Stimulated activated CD8-positive, alpha-beta memory T cell treated with anti-CD3 and anti-CD28 coated beads, Interleukin-15, amount 100 ng/mL, for 1 hour (primary cell): ENCODE measurements around the gene MOXD1.

Source experiments
- DNase-seq: peaks from one replicate; pipeline ENCODE4 v3.0.0-alpha.2; 2020; ENCODE audit warnings: low read depth

The MOXD1 gene

DNA sequence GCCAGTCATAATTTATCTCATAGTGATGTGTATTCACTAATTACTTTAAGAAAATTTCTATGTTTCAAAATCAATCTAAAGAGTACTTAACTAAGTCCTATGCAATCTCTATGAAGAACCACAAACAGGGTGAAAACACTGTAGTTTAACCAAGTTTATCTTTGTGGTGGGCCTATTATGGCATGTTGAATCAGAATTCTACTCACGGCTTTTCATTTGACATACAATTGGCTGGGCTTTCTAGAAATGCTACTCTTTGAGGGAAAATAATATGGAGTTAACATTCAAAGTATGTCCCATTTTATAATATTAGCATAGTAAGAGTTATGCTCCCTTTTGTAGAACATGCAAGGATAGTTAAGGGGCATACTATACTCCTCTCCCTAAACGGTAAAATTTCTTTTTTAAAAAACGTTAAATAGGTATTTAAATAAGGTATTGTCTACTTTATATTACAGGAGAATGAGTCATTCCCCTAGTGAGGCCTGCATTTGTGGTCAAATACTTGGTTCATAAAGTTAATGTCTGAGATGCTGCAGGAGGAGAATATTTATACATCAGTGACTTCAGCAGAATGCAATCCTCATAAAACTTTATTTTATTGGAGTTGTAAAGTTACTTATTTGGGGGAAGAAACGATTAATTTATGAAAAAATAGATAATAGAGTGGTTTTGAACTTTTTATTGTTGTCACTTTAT is 1.8 kb downstream of the MOXD1 start:
- no peak for DNase-seq

DNA sequence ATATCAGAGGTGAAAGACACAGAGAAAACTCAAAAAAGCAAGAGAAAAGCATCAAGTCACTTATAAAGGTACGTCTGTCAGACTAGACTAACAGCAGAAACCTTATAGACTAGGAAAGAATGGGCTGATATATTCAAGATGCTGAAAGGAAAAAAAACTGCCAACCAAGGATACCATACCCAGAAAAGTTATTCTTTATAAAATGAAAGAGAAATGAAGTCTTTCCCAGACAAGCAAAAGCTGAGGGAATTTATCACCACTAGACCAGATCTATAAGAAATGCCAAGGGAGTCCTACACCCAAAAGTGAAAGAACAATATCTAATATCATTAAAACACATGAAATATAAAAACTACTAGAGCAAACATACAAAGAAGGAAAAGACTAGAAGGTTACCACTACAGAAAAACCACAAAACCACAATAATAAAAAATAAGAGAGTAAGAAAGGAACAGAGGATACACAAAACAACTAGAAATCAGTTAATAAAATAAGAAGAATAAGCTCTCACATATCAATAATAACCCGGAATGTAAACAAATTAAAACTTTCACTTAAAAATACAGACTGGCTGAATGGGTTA is 6.2 kb downstream of the MOXD1 start:
- DNase-seq = no peak

DNA sequence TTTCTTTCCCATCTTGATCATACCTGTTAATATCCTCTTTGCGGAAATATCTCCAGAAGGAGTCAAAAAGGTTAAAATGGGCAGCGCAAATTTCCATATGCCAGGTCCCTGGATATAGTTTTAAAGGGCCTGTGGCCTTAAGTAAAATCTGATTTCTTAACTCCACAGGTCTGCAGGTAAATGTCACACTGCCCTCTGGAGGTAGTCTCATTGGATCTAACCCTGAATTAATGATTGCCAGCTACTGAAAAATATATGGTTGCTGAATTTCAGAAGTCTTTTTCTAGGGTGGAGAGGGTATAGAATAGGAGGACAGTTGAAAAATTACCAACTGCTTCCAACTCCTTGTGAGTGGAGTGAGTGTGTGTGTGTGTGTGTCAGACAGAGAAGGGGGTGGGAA is 8.5 kb downstream of the MOXD1 start:
- DNase-seq = no peak

DNA sequence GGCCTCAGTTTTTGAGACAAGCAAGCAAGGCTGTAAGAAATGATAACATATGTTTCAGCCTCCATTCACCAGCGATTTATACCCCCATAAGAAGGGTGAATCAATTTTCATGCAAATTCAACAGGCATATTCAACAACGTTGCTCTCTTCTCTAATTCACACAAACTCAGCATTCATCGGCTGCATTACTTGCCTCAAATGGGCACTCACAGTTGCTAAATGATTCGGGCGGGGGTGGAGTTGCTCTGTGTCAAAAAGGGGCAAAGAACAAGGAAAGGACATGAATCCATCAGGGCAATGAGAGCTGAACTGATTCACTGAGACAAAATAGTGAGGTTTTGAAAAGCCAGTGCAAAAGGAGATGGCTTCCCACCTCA is 9.0 kb downstream of the MOXD1 start:
- DNase-seq = no peak

DNA sequence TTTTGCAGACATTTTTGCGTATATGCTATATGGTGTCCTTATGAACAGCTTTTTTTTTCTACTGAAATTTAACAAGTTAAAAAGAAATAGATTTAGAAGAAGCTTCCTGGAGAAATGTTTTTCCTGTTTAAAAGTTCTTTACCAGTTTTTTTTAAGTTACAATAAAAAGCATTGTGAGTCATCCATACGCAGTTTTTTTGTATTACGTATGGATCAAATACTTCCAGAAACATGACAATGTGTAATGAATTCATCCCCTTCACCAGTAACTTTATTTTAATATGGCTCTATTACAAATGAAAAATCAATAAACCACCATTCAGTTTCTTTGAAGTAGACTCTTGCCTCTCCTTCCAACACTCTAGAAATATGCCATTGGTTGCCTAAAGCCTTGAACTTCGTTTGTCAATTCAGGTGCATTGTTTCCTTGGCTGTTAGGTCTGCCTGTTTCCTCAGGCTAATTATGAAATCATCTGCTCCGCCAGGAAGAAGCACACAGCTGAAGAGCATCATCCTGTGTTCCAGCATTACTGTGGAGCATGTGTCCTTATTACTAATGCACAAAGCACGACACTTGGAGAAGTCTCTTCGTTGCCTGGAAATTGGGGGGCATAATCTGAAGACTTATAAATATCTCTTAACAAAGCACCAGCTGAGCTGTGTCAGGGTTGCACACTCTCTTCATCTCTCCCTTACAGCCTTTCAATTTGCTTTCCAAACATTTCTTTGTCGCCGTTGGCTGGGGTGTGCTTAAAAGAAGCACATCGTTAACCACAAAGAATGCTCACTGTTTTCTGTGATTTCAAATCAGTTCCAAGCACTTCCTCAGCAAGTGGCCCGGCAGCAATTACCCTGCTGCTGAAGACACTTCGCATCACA is 9.6 kb downstream of the MOXD1 start:
- DNase-seq = no peak

DNA sequence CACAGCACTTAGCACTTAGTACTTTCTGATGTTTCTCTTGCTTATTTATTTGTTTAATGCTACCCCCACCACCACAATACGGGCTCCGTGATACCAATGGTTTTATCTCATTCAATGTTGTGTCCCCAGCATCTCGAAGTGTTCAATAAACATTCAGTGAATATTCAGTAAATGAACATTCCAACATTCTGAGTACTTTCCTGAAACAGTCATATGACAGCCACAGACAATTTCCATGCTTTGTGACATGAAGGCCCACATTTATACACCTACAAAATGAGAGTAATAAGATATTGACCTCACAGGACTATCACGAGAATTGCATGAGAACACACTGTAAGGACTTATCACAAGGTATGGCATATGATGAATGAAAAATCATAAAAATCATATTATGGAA is 10.8 kb downstream of the MOXD1 start:
- no peak for DNase-seq

DNA sequence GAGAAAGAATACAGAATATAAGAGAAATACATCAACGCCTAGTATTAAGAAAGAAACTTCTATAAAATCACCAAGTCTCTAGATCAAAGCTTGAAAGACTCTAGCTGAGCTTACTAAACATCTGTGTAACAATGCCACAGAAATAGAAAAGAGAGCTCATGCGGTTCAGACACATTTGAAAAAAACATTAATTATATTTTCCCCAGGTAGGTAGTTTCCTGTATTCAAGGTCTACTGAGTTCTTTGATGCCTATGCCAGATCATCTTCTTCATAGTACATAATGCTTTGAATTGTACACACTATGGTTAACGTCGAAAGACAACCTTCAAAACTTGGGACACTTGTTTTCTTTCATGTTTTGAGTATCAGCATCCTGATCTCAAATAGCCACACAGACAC is 11.3 kb downstream of the MOXD1 start:
- no peak for DNase-seq

DNA sequence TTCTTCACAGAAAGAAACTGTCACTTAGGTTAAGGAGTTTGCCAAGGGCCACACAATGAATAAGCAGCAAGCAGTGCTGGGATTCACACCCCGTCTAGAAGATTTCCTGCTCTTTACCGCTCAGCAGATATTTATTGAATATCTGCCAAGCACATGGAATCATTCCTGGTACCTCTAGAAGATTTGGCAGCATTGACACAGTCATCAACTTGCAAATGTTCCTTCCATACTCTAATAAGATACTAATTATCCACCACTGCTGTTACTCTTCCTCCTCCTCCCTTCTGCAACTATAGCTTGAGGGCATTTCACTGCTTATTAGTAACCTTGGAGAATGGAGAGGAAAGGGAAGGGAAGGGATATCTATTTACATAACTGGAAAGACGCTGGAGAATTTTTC is 13.0 kb downstream of the MOXD1 start:
- DNase-seq = no peak

DNA sequence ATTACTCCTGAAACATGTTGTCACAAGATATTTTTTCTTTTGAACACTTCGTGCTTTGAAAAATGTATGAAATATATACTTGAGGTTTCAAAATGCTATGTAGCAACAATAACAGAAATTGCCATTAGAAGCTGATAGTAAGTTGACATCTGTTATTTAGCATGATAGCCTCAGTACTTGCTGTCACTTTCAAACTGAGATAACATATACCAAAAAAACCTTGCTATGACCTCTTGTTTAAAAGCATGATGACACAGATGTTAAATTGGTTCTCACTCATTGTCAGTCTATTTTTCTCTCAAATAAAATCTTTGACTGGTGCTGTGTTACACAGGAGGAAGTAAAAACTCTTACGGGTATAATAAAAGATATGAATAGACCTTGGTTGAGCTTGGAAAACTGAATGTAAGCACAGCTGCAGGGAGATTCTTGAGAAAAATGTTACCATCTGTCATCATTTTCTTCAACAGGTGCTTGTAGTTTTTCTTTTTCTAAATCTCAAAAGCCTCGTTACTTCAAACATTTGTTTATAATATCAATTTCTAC is 18.6 kb downstream of the MOXD1 start:
- no peak for DNase-seq

DNA sequence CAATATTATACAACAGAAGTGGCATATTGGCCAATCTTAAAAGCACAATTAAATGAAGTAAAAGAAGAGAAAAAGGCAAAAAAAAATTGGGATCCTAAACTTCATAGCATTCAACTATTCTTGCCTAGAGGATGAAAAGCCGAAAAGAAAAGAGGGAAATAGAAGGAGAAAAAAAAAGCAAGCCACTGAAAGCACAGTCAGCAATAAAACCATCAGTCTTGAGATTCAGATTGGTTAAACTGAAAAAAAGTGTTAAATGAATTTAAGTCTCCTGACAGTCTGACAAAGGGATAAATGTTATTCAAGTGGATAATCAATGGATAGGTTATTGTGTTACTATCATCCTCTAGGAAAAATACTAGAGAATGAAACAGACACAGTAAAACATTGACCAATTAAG is 19.9 kb downstream of the MOXD1 start:
- DNase-seq = no peak

DNA sequence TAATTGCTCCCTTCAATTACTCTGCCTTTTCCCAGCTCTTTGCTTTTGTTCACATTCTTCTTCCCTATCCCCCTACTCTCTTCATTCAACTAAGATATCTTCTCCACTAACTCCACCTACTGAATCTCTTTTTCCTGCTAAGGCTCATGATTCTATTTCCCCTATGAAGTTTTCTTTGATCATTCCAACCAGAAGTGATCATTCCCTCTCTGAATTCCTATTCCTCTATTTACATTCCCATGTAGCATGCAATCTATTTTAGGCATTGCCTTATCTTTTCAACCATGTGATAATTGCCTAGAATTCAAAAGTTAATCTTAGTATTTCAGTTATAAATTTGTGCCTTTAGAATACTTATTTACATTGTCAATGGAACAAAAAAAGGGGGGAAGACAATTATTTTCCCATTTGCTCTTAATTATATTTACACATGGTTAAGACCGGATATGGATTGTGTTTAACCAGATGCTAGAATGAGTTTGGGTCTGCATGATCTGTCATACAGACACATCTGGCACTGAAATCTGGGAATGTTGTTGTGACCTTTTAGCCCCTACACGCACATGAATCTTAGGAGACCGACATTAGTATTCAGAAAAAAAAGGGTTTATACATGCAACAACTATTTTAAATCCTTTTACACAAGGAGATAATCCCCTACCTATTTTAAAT is 20.8 kb downstream of the MOXD1 start:
- DNase-seq = no peak

DNA sequence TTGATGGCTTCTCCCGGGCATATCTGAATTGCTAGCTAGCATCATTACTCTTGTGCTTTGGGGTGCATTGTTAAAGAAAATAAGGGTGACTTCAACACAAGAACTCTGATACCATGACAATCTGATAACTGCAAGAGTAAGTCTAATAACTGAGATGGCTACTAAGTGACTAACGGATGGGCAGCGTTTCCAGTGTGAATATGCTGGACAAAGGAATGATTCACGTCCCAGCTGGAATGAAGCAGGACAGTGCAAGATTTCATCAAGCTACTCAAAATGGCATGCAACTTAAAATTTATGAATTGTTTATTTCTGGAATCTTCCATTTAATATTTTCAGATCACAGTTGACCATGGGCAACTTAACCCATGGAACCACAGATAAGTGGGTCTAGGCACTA is 31.7 kb downstream of the MOXD1 start:
- DNase-seq = no peak

DNA sequence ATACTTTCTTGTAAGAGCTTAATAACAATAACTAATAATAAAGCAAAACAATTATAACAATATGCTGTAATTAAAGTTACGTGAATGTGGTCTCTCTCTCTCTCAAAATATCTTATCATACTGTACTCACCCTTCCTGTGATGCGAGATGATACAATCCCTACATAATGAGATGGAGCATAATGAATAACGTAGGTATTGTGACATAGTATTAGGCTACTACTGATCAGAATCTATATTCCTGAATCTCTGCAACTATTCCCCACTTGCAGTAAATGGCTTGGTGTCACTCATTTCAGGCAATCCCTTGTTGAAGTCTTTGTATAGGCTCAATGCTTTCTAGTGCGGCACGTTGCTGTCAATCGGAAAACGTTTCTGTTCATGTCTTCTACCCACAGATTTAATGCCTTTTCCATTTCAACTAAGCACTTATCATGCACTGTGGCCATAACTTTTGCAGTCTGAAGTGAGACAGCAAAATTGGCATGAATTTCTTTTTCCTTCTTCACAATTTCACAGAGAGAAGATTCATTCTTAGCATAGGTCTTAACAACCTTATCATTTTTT is 32.3 kb downstream of the MOXD1 start:
- no peak for DNase-seq

DNA sequence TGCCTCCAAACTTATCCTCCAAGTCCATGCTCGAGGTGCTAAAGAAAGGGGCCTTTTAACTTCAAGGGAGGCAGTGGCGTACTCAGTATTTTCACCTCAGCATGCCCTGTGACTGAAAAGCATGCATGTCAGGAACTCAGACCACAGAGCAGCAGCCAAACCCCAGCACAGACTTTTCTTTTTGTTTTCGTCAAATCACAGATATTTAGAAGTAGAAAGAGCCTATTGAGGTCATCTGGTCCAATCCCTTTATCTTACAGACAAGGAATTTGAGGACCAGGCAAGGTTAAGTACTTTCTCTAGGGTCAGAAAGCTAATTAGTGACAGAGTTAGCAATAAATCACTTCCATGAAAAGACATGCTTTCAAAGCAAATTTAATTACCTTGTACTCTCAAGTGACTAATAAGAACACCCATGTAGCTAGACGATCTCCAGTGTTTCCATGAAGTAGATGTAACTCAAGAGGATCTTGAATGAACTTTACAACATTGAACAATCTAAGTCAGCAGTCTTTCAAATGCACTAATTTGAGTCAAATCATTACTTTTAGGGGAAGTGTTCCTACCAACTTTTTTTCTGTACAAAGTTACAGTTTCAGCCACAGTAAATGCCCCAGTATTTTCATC is 35.9 kb downstream of the MOXD1 start:
- no peak for DNase-seq

DNA sequence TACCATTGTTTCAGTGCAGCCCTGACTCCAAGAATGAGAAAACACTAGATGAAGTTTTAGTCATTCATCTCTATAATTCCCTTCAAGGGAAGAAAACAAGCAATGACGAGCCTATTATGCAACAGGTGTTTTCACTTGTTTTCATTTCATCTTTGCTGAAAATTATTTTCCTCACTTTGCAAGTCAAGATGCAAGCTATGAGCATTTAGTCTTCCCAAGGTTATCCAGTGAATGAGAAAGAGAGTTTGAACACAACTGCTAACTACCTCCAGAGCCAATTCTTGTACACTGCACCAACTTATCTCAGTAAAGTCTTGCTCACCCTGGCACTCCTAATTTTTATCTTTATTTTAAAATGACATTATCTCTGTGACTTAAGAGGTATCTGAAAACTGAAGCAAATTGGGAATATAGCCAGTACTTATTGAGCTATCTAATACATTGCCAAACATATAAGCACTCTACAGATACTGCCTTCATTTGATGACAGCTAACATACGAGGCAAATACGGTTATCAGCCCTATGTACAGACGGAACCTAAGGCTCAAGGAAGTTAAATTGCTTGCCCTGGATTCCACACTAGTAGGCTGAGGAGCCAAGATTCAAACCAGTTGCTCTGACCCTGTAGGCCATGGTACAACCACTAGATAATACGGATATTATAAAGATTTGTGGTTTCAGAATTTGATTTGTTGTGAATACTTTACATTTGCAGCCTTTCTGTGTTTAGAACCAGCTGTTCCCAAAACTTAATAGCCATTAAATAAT is 36.8 kb downstream of the MOXD1 start:
- no peak for DNase-seq

DNA sequence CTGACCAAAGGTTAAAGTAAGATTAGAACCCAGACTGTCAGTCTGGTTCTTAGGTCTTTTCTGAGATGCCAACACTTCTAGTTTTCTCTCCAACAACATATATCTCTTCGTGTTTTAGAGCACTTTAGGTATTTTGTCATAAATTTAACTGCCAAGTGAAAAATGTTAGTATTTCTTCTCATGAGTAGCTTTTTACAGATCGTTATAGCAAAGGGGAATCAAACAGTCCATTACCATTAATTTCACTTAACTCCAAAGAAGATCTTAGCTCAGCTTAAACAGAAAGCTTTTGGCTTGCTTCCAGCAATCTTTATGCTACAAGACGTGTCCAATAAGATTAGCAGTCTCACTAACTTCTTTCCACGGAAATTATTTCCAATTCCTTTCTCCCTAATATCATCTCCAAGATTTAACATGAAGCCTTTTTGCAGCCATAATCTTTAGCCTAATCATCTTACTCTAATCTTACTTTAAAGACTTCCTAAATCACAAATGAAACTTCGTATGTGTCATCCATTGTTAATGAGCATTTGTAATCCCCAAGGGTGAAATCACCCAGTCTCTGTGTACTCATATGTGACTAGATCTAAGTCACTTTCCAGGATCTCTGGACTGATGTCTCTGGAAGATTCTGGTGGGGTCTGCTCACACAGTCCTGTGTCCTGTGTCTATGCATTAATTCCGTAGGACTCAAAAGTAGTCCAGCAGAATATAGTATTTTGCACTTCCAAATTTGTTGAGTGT is 38.7 kb downstream of the MOXD1 start:
- no peak for DNase-seq

DNA sequence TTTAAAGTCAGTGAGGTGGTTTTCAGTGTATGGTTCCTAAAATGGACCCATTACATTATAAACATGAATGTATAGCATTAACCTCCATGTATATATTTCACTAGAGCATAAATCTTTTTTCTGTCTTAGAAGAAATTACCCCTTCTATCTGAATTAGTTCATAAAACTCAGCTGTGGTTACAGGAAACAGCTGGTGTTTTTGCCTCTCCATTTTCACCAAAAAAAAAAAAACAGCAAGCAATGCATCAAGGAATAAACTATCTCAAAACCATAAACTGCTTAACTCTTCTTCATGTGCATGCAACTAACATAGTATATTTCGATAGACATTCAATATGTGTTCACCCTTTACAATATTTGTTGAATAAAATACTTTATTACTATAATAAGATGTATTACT is 40.2 kb downstream of the MOXD1 start:
- DNase-seq = no peak

DNA sequence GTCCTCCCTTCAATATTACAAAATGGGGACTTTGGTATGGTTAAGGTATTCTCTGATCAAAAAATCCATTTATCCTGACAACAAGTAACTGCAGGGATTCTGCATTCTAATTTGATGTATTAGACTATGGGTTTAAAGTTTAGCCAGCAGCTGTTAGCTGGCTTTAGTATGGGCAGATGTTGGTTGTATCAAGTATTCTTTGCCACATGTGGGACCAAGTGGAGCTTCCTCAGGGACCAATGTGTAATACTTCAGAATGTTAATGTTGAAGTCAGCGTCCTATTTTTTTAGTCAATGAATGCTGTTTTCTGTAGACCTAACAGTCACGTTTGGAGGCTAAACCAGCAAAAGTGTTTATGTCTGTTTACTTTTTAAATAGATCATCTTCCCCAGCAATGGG is 41.4 kb downstream of the MOXD1 start:
- DNase-seq = no peak

DNA sequence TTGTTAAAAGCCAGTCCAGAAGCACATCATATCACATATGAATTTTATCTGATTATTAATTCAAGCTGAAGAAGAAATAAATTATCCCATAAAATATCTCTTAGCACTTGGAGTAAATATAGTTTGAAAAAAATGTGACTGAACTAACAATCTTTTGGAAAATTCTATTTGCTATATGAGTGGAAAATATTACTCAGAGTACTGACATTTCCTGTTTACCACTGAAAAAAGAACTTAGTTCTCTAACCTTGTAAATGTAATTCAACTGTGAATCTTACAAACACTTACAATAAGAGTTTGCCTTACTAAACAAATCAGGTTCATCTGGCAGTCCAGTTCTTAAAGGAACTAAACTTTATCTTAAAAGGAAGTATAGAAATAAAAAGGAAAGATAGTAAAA is 44.2 kb downstream of the MOXD1 start:
- no peak for DNase-seq

DNA sequence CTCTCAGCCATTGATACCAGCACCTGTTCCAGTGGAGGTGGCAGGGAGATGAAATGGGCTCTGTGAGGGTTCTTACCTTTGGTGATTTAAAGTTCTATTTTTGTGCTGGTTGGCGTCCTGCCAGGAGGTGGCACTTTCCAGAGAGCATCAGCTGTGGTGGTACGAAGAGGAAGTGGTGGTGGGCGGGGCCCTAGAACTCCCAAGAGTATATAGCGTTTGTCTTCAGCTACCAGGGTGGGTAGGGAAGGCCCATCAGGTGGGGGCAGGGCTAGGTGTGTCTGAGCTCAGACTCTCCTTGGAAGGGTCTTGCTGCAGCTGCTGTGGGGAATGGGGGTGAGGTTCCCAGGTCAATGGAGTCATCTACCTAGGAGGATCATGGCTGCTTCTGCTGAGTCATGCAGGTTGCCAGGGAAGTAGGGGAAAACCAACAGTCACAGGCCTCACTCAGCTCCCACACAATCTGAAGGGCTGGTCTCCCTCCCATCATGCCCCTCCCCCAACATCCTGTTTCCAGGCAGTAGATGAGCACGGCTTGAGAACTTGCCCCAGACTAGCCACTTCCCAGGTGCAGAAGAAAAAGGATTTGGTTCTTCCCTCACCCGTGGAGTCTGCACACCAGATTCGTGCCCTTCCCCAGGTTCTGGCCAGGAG is 46.6 kb downstream of the MOXD1 start:
- no peak for DNase-seq
